HEK293T (cell line): ENCODE data around the gene CCDC33.

Experiments used
- CTCF ChIA-PET: fragments of 350-600 bp; formaldehyde crosslinking; extraction: SDS; loops from one replicate; lab custom pipeline; 2021; ENCODE audit warnings: antibody characterized with exemption, inconsistent platforms; lab: Yijun Ruan, JAX
- POLR2A ChIA-PET: fragments of 350-600 bp; formaldehyde crosslinking; extraction: SDS; loops from one replicate; lab custom pipeline; 2020; ENCODE audit warnings: antibody characterized with exemption, inconsistent platforms; lab: Yijun Ruan, JAX
- DNase-seq: peaks from one replicate; pipeline ENCODE4 v3.0.0; 2012; ENCODE audit warnings: mixed read lengths; ENCODE audit errors: extremely low spot score
- ARNT ChIP-seq: fragments of 450-650 bp; IDR thresholded peaks from 2 replicates; pipeline ENCODE4 v1.6.1; 2017; ENCODE audit warnings: mild to moderate bottlenecking
- BHLHE40 ChIP-seq: fragments of 450-650 bp; IDR thresholded peaks from 2 replicates; pipeline ENCODE4 v1.6.1; 2016; ENCODE audit warnings: mild to moderate bottlenecking, moderate library complexity, borderline replicate concordance
- CTBP1 ChIP-seq: fragments of 450-650 bp; IDR thresholded peaks from 2 replicates; pipeline ENCODE4 v1.6.1; 2016; ENCODE audit warnings: borderline replicate concordance
- ELF4 ChIP-seq: fragments of 450-650 bp; IDR thresholded peaks from 2 replicates; pipeline ENCODE4 v1.6.1; 2017; ENCODE audit warnings: antibody characterized with exemption
- FOXA1 ChIP-seq: fragments of 450-650 bp; IDR thresholded peaks from 2 replicates; pipeline ENCODE4 v1.6.1; 2016; ENCODE audit warnings: mild to moderate bottlenecking
- FOXK2 ChIP-seq: fragments of 450-650 bp; IDR thresholded peaks from 2 replicates; pipeline ENCODE4 v1.6.1; 2016; ENCODE audit warnings: mild to moderate bottlenecking
- FOXM1 ChIP-seq: fragments of 450-650 bp; IDR thresholded peaks from 2 replicates; pipeline ENCODE4 v1.6.1; 2017; ENCODE audit warnings: mild to moderate bottlenecking, borderline replicate concordance
- HDGF ChIP-seq: fragments of 450-650 bp; IDR thresholded peaks from 2 replicates; pipeline ENCODE4 v1.6.1; 2017; ENCODE audit warnings: antibody characterized with exemption, borderline replicate concordance
- L3MBTL2 ChIP-seq: fragments of 450-650 bp; conservative IDR thresholded peaks from 2 replicates; pipeline ENCODE4 v1.6.1; 2016; ENCODE audit warnings: mild to moderate bottlenecking
- LEF1 ChIP-seq: fragments of 450-650 bp; IDR thresholded peaks from 2 replicates; pipeline ENCODE4 v1.6.1; 2017; ENCODE audit warnings: mild to moderate bottlenecking, borderline replicate concordance
- NFRKB ChIP-seq: fragments of 450-650 bp; IDR thresholded peaks from 2 replicates; pipeline ENCODE4 v1.6.1; 2016; ENCODE audit warnings: mild to moderate bottlenecking, moderate library complexity
- SP1 ChIP-seq: fragments of 450-650 bp; IDR thresholded peaks from 2 replicates; pipeline ENCODE4 v1.6.1; 2017
- SUZ12 ChIP-seq: fragments of 450-650 bp; IDR thresholded peaks from 2 replicates; pipeline ENCODE4 v1.6.1; 2016; ENCODE audit warnings: mild to moderate bottlenecking
- TARDBP ChIP-seq: fragments of 450-650 bp; IDR thresholded peaks from 2 replicates; pipeline ENCODE4 v1.6.1; 2016
- ZNF384 ChIP-seq: fragments of 450-650 bp; IDR thresholded peaks from 2 replicates; pipeline ENCODE4 v1.6.1; 2016
- TF ChIP-seq, protein P1 (sequence below): fragments of 450-650 bp; IDR thresholded peaks from 2 replicates; pipeline ENCODE4 v1.6.1; 2016

Gene CCDC33

DNA sequence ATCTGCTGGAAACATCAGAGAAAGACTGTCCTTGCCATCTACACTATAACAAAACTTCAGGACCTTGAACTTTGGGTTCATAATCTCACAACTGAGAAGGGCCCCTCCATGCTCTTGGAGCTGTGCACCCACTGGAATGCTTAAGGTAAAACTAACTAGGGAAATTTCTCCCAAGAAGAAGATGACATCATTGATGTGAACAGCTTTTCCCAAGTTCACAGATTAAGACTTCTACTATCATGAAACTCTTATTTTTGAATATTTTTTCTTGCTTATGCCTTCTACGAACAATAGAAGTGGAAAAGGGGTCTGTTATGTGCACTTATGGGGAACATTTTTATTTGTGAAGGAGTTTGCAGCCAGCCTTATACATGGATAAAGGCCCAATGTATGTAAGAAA is 126.4 kb downstream of the CCDC33 start:
- ChIA-PET POLR2A (no interaction called here), CTCF (interaction anchor here (0.9 to 1.2 kb wide), 2 partner anchors 10 to 42 kb away, joined by 4 read pairs; no protein-coding TSS in a partner anchor)
- no peak for DNase-seq
- TF ChIP-seq TARDBP, result no peak
- TF ChIP-seq CTBP1, result no peak
- TF ChIP-seq, protein P1, sequence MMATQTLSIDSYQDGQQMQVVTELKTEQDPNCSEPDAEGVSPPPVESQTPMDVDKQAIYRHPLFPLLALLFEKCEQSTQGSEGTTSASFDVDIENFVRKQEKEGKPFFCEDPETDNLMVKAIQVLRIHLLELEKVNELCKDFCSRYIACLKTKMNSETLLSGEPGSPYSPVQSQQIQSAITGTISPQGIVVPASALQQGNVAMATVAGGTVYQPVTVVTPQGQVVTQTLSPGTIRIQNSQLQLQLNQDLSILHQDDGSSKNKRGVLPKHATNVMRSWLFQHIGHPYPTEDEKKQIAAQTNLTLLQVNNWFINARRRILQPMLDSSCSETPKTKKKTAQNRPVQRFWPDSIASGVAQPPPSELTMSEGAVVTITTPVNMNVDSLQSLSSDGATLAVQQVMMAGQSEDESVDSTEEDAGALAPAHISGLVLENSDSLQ, result no peak
- TF ChIP-seq HDGF, result no peak
- no peak for TF ChIP-seq NFRKB
- no peak for TF ChIP-seq FOXM1
- no peak for TF ChIP-seq FOXK2
- TF ChIP-seq BHLHE40, result no peak
- TF ChIP-seq ELF4, result no peak

DNA sequence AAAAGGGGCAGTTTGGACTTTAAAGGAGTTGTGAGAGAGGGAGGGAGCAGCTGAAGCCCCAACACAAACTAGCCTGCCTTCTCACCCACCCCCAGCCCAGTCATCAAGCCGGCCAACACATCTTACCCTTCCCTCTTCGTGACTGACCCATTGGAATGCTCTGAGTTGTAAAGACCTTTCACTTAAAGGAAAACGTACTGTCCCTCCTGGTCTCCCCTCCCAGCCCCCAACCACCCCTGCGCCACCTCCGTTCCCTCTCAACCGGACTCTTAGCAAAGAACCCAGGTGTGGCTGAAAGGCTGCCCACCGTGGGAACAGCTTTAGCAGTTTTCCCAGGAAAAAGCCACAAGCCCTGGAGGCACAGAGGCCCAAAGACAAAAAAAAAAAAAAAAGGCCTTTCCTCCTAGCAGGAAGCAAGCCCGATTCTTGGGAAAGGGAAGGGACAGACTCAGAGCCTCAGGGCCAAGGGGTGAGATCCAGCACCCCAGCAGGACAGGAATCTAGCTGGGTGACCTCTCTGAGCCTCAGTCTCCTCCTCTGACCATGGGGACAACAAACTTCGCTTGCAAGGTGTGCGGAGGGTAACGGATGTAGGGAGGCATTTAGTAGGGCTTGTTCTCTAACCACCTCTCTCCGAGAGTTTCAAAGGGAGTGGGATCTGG is 128.9 kb downstream of the CCDC33 start:
- TF ChIP-seq LEF1 (no peak), CTBP1 (no peak)
- TF ChIP-seq, protein P1, result no peak
- POLR2A ChIA-PET, result no interaction called here
- CTCF ChIA-PET, result no interaction called here
- DNase-seq, result no peak

DNA sequence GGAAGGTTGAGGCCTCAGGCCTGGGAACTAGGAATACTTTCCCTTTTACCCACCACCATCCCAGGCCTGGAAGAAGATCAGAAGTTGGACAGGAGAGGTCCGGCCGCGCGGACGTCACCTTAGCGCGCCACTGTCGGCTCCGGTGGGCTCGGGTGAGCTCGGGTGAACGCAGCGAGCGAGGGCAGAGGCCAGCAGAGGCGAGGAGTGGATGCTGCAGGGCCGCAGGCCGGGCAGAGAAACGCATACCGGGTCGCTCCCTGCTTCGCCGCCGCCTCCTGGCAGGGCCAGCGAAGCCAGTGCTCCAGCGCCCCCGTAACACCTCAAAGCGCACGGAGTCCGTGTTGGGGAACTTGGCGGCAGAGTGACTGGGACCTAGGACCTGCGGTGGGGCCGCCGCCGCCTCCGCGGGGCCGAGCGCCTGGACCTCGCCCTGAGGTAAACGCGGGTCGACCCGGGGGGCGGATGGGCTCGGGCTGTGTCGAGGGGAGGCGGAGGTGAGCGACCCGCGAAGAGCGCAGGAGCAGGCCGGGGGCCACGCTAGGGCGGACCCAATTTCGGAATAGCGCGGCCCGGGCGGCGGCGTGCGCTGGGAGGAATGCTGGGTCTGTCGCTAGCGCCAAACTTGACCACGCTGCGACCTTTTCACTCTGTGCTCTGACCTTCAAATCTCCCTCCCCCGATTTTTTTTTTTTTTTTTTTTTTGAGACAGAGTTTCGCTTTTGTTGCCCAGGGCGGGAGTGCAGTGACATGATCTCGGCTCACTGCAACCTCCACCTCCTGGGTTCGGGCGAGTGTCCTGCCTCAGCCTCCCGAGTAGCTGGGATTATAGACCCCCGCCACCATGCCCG is 129.7 kb downstream of the CCDC33 start:
- no peak for DNase-seq
- TF ChIP-seq L3MBTL2 (no peak), ZNF384 (no peak), ARNT (no peak), FOXM1 (no peak), FOXK2 (no peak), BHLHE40 (no peak), HDGF (no peak), SP1 (no peak), LEF1 (no peak), NFRKB (no peak)
- CTCF ChIA-PET, result interaction anchor here (0.6 kb wide), 1 partner anchor 73 kb away, joined by 5 read pairs; no protein-coding TSS in a partner anchor
- POLR2A ChIA-PET, result no interaction called here

DNA sequence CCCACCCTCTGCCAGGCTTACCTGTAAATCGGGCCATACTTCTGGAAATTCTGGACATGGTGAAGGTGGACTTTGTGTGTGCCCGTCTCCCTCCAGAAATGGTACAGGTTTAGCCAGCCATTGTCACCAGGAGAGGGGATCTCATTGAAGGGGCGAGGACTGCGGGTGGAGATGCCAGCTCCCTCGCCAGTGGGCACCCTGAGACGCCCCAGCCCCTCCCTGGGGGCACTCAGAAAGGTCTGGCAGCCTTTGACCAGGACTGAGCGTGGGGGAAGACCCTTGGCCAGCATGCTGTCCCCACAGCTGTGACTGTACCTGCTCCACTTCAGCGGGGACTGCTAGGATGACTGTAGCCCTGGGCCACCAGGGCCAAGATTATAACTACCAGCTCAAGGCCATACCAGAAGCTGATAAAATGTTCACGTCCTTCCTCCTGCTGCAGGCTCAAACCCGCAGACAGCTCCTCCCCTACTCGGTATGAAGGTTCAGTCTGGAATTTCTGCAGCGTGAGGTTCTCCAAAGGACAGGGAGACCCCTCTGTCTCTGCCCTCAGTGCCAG is 131.2 kb downstream of the CCDC33 start, which contains the start of gene CYP11A1:
Gene CYP11A1, minus strand, starts transcription at position 351 of the 559 bp plus-strand sequence. Its CDS starts 61 bp downstream, at position 290.
- ChIA-PET POLR2A (interaction anchor here (0.8 kb wide), 1 partner anchor 247 kb away, joined by 3 read pairs; no protein-coding TSS in a partner anchor), CTCF (interaction anchor here (1.2 kb wide), 1 partner anchor 12 kb away, joined by 3 read pairs; no protein-coding TSS in a partner anchor)
- DNase-seq, result no peak
- TF ChIP-seq SUZ12, result no peak
- no peak for TF ChIP-seq FOXA1
- no peak for TF ChIP-seq ARNT

DNA sequence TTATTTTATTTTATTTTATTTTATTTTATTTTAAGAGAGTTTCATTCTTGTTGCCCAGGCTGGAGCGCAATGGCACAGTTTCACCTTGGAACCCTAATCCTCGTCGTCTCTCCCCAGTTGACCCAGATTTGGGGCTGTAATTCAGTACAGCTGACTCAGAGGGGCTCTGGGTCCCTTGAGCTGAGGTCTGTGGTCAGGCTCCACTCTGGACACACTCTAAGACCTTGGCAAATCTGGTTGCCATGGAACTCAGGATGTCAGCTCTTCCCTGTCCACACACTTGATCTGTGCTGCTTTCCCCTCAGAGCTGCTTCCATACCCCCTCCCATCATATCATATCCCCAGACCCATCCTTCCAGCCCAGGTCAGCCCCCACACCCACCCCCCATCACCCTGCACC is 132.0 kb downstream of the CCDC33 start:
- TF ChIP-seq CTBP1, result no peak
- POLR2A ChIA-PET, result no interaction called here
- CTCF ChIA-PET, result interaction anchor here (0.6 to 1.2 kb wide), 2 partner anchors 11 to 438 kb away, joined by 3 read pairs; no protein-coding TSS in a partner anchor
- DNase-seq, result no peak

DNA sequence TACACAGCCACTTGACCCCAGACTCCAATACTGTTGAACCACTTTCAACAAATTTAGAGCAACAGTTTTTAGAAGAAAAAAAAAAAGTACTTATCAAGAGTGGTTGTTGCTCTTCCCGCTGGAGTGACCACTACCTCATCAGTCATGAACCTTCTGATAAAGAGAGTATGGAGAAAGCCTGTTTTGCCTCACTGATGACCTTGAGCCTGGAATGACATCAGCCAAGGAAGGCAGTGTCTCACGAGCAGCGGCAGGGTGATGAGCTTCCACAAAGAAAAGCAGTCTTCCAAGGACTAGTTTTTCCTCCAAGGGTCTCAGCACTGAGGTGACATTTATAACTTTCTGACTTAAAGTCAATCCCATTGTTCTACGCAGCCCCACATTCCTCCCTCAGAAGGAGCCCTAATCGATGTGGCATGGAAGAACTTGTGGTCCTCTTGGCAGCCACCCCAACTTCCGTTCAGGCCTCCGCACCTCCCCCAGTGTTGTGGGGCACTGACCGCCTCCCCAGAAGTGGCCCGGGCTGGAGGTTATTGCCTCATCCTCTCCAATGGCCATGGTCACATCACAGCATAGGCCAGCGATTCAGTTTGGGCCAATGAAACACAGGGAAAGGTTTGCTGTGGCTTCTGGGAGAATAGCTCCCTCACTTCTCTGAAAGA is 133.1 kb downstream of the CCDC33 start:
- ChIA-PET CTCF (interaction anchor here (0.6 to 1.1 kb wide), 3 partner anchors 92 to 529 kb away, joined by 3 to 5 read pairs (median 3); partner anchors contain the start of gene UBL7), POLR2A (no interaction called here)
- TF ChIP-seq ELF4 (no peak), NFRKB (no peak), L3MBTL2 (no peak), TARDBP (no peak), HDGF (no peak), SUZ12 (no peak), SP1 (no peak)
- no peak for DNase-seq

DNA sequence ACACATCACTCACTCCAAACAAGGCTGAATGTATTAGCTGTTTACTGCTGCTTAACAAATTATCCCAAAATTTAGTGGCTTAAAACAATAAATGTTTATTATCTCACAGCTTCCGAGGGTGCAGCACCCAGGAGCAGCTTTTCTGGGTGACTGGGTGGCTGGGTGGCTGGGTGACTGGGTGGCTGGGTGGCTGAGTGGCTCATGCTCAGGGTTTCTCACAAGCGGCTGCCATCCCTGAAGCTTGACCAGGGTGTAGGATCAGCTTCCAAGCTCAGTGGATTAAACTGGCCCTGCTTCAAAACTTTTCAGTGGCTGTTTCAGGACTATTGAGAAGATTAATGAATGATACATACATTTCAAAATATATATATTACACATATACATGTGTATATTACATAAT is 133.6 kb downstream of the CCDC33 start:
- TF ChIP-seq FOXM1, result no peak
- no peak for TF ChIP-seq NFRKB
- no peak for TF ChIP-seq ELF4
- no peak for TF ChIP-seq L3MBTL2
- TF ChIP-seq CTBP1, result no peak
- TF ChIP-seq HDGF, result no peak
- TF ChIP-seq TARDBP, result no peak
- TF ChIP-seq LEF1, result no peak
- TF ChIP-seq, protein P1, result no peak
- no peak for TF ChIP-seq FOXA1
- TF ChIP-seq ZNF384, result no peak
- TF ChIP-seq SUZ12, result no peak
- no peak for TF ChIP-seq ARNT
- TF ChIP-seq FOXK2, result no peak
- TF ChIP-seq BHLHE40, result no peak
- TF ChIP-seq SP1, result no peak

More for the DNA sequence above, 133.6 kb downstream of the CCDC33 start:
- POLR2A ChIA-PET, result no interaction called here
- CTCF ChIA-PET, result interaction anchor here (1.0 to 1.1 kb wide), 2 partner anchors 91 to 267 kb away, joined by 3 read pairs; partner anchors contain the start of gene UBL7
- no peak for DNase-seq
